Measurements from ENCODE around the gene CPED1.

DNA sequence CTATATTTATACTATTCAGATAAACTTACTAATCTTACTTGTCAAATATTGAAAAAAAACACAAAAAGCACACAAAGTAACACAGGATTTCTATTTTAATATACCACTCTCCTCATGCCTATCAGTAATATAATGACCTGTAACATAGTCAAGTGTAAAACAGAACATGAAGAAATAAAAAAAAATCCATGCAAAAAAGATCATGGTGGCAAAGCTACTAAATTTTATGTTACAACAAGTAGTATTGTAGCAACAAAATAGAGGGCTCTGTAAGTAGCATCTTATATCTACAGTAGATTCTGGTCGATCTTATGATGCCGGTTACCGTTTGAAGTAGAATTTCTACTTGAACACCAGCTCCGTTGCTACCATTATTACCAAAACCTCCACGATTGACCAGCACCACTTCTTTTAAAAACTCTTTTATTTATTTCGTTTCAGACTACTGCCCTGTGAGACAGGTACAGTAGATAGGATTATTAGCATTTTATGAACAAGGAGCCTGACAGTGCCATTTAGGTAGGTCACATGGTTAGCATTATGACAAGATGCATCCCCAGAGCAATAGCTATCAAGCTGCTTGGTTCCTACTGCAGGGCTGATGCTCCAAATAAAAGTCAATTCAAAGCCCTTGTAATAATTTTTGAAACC lies 2.1 kb downstream of the CPED1 start:
- TF ChIP-seq CTCF (IDR thresholded peaks at IDR 0.05) (no peak), ZFX (IDR thresholded peaks at IDR 0.05; ENCODE audit: borderline replicate concordance) (no peak)

Measured in 22Rv1 (cell line).